Activated CD8-positive, alpha-beta memory T cell treated with anti-CD3 and anti-CD28 coated beads, Interleukin-2, amount 50 U/mL, for 48 hours (primary cell): ENCODE measurements around the gene VSIG10.

ENCODE experiments used
- DNase-seq: peaks from one replicate; pipeline ENCODE4 v3.0.0-alpha.2; 2020

Gene VSIG10

DNA sequence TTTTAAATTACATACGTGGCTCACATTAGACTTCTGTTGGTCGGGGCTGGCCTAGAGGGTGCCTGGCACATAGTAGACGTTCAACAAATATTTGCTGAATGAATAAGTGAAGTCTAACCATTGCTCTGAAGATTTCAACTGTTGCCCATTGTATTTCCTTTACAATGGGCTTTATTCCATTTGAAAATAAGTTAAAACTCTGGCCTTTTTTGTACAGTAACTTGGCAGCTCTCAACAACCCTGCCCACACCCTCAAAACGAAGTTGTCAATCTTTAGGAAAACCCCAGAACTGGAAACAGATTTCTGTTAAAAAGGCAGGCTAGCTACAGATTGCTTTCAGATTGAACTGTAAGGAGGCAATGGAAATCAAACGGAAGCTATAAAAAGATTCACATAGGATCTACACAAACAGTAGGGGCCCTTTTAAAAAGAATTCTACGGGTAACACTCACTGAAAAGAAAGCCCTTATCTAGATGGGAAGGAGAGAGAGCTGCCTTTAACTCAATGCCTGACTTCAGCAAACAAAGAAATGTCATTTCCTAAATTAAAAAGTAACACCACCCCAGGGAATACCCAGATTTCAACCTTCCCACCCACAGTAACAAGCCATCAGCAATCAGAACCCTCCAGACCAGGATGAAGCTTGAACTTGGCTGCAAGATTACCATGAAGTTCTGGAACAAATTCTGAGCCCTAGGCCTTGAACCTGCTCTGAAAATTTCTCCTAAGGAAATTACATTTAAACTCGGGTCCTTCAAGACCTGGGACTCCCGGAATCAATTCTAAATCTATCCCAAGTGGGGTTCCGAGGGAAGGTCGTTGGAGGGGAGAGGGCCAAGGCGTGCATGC, 44.2 kb downstream of the VSIG10 start:
- no peak for DNase-seq

- DNase-seq: no peak
Observed at GRCh38 chr12:118058881-118059280, 44.9 kb downstream of the VSIG10 start.

- no peak for DNase-seq
Observed at GRCh38 chr12:118058227-118058626, 45.6 kb downstream of the VSIG10 start.

GRCh38 chr12:118055865-118056773, 47.7 kb downstream of the VSIG10 start:
- no peak for DNase-seq

- peak; percentile 78 for DNase-seq
Observed at GRCh38 chr12:118055144-118055557, 48.7 kb downstream of the VSIG10 start.

GRCh38 chr12:118053071-118053985, 50.5 kb downstream of the VSIG10 start:
- DNase-seq: no peak

DNA sequence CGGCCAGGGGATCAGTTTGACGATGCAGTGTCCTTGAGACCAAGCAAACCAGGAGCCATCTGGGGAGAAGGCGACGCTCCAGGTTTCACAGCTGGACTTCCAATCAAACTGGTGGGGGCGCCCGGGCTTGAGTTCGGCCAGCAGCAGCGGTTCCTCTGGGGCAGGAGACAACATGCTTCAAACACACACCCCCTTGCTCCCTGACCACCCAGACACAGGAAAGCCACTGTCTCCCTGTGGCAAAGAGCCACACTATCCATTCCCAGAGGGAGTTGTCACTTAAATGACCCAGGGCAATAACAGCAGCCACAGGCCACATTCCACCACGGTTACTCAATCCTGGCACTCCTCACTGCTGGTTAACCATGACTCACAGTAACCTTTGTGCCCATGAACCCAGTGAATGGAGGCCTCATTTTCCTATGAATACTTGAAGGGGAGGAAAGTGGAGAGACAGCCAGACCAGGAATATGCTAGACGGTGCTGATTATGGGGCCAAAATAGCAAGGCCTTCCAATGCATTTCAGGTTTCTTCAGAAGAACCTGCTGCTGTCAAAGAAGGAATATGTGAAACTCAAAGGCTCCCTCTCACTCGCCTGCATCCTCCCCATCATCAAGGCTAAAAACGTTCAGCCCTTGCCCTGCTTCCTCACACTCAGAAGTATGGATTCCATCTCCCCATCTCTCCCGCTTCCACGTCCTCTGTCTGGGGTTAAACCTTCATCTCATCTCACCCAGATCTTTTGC, 51.3 kb downstream of the VSIG10 start:
- no peak for DNase-seq

DNA sequence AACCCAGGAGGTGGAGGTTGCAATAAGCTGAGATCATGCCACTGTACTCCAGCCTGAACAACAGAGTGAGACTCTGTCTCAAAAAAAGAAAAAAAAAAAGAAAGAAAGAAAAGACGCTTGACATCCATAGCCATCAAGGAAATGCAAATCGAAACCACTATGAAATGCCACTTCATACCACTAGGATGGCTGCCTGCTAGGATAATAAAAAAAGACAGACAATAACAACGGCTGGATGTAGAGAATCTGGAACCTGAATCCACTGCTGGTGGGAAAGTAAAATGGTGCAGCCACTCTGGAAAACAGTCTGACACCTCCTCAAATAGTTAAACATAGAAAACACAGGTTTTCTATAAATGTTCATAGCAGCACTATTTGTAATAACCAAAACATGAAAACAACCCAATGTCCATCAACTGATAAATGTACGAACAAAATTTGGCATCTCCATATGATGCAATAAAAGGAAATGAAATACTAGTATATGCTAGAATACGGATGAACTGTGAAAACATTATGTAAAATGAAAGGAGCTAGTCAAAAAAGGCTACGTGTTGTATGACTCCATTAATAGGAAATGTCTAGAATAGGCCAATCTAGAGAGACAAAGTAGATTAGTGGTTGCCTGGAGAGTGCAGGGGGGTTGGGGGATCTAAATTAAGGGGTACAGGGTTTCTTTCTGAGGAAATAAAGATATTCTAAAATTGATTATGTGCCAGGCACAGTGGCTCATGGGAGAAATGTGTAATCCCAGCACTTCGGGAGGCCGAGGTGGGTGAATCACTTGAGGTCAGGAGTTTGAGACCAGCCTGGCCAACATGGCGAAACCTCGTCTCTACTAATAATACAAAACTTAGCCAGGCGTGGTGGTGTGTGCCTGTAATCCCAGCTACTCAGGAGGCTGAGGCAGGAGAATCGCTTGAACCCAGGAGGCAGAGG, 52.6 kb downstream of the VSIG10 start:
- DNase-seq: no peak

- DNase-seq: no peak
Observed at GRCh38 chr12:118046430-118046829, 57.4 kb downstream of the VSIG10 start.

- DNase-seq: no peak
Observed at GRCh38 chr12:118044577-118044976, 59.2 kb downstream of the VSIG10 start.

DNA sequence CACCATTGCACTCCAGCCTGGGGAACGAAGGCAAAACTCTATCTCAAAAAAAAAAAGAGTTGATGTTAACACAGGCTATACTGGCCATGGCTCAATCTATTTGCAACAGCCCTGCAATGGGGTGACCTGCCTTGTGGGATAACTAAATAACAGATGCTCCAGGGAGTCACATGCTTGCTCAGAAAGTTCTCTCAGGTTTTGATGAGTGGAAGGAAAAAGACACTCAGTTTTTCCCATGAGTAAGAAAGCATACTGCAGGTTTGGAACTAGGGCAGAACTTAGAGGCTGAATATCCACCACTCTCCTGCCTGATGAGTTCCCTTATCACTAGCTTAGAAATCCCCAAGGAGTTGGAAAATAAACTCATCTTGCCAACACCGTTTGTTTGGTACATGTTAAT, 59.7 kb downstream of the VSIG10 start:
- DNase-seq: no peak

DNA sequence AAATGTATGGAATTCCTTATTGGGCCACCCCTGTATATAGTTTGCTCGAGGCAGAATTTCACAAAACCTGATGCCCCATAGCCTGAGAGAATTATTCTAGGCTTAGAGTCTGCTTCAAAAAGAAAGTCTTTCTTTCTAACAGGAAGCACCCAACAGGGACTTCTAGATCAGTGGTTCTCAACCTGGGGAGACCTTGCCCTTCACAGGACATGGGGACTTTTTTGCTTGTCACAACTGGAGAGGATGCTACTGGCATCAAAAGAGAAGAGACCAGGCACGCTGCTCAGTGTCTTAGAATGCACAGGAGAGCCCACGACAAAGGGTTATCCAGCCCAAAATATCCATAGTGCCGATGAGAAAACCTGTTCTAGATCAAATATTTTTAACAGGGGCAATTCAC, 61.7 kb downstream of the VSIG10 start:
- no peak for DNase-seq

GRCh38 chr12:118038137-118038536, 65.7 kb downstream of the VSIG10 start:
- DNase-seq: no peak

DNA sequence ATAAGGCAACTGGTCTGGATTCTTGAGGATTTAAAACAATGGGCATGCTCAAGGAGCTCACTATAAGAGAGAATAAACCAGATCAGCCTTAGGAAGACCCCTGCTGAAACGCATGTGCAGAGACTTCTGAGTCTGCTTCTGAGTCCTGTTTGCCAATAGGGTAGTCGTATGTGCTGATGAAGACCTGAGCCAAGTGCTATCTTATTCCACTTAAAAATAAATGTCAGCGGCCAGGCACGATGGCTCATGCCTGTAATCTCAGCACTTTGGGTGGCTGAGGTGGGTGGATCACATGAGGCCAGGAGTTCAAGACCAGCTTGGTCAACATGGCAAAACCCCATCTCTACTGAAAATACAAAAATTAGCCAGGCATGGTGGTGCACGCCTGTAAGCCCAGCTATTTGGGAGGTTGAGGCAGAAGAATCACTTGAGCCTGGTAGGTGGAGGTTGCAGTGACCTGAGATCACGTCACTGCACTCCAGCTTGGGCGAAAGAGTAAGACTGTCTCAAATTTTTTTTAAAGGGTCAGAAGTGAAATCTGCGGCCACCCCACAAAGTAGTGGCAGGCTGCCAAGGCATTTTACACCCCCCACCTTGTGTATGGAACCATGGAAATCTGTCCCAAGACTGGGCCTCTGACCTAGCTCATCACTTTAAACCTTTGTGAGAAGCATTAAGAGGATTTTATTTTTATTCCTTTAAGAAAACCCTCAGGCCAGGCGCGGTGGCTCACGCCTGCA, 67.0 kb downstream of the VSIG10 start:
- no peak for DNase-seq

GRCh38 chr12:118035190-118036041, 68.4 kb downstream of the VSIG10 start:
- DNase-seq: no peak

DNA sequence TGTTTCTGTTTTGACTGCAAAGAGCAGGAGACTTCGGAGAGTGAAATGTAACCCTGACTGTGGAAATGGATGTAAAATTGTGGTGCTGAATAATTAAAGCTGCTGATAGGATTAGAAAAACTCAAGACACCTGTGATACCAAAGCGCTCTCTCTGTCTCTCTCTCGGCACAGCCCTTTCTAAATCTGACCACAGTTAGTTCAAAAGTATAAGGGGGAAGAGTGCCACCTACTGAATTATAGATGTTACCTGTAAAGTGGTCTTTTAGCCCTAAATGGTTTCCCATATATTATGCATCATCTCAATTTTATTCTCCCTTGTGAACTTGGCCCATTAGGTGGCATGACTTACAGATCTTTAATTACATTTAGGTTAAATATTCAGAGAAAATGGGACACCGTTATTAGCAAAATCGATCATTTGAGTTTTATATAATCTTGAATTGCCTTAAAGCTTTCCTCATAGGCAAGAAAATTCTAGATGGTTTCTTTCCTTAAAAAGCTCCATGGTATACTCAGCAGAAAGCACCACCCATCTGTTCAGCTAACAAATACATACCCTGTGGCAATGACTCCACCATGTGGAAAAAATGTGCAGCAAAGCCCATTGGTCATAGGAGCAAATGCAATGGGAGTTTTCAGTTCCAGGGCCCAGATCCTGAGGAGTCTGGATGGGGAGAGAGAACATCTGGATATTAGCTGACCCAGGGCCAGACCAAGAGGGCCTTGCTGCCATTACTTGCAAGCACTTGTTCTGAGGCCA, 69.2 kb downstream of the VSIG10 start:
- no peak for DNase-seq

DNA sequence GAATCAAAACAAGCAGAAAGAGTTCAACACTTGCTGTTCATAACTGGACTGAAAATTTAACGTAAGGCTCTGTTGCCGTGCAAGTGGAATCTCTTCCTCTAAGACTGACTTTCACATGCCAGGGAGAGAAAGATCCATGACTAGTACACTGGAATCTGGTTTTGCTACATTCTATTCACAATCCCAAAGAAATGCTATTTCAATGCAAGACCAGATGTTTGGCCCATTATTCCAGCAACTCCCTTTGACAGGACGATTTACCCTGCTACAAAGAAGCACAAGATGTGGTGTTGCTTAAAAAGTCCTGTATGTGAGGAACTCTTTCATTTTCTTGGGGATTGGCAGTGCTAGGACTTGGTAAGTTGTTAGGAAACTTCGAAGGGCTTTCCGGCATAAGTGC, 69.9 kb downstream of the VSIG10 start:
- no peak for DNase-seq

GRCh38 chr12:118033323-118033722, 70.5 kb downstream of the VSIG10 start:
- no peak for DNase-seq
